K562 (cell line): Measurements from ENCODE around the gene CACNG5. TPM values are rescaled to one million over a fixed set of nuclear protein-coding genes. Genes with fewer than 3 reads are reported as not detected.

Source experiments
- NRF1 ChIP-seq, 2 experiments: fragments of 450-650 bp; IDR thresholded peaks in 1 of 2; conservative IDR thresholded peaks in 1 of 2; 2 replicates each; pipeline ENCODE4 v1.6.1; 2014; ENCODE audit warnings: mild to moderate bottlenecking in 2 of 2
- PCBP2 ChIP-seq: fragments of 200-400 bp; formaldehyde crosslinking; IDR thresholded peaks from 2 replicates; pipeline ENCODE4 v1.6.1; 2018; ENCODE audit warnings: low read length, low read depth, mild to moderate bottlenecking, moderate library complexity; ENCODE audit not compliant: poor library complexity, severe bottlenecking
- STAT5A ChIP-seq: IDR thresholded peaks from 2 replicates; pipeline ENCODE4 v1.6.1; 2012; ENCODE audit warnings: low read length, inconsistent platforms, borderline replicate concordance
- TAF9B ChIP-seq: fragments of 450-650 bp; IDR thresholded peaks from 2 replicates; pipeline ENCODE4 v1.6.1; 2018; ENCODE audit warnings: mild to moderate bottlenecking; ENCODE audit not compliant: partially characterized antibody
- ZC3H8 ChIP-seq: fragments of 450-650 bp; IDR thresholded peaks from 2 replicates; pipeline ENCODE4 v1.6.1; 2017
- ZNF780A ChIP-seq: fragments of 250-450 bp; sonication (Bioruptor Pico); IDR thresholded peaks from 2 replicates; pipeline ENCODE4 v1.5.0; 2021; ENCODE audit warnings: mild to moderate bottlenecking
- polyA plus RNA-seq, 8 experiments: library from polyadenylated mRNA; depleted of rRNA in 4 of 8; stranded (reverse) in 5 of 8; unstranded in 3 of 8; fragments of >200 nt; fragmentation: Nextera tagmentation in 2 of 8; fragmentation: Illumina TruSeq in 1 of 8; extraction: Ambion mirVana in 2 of 8; extraction: Trizol in 1 of 8; gene quantifications; 2 replicates each; pipeline versions ENCODE4 v1.2.1 to v1.2.3, GENCODE V29; 2011 to 2014; ENCODE audit warnings: inconsistent platforms in 1 of 8, missing spikeins in 1 of 8
- total RNA-seq, 7 experiments: library from RNA; depleted of rRNA in 6 of 7; stranded (reverse); fragments of >200 nt in 6 of 7; fragmentation: Illumina TruSeq in 2 of 7; extraction: Trizol in 2 of 7; gene quantifications; 2 replicates each; pipeline versions ENCODE4 v1.2.1 to v1.2.3, GENCODE V29; 2011 to 2021; ENCODE audit warnings: low replicate concordance in 1 of 7
- TF ChIP-seq, protein P1 (sequence below): fragments of 250-450 bp; sonication (Bioruptor Pico); IDR thresholded peaks from 2 replicates; pipeline ENCODE4 v1.4.0; 2020
- TF ChIP-seq, protein P2 (sequence below): fragments of 250-450 bp; sonication (Bioruptor Pico); IDR thresholded peaks from 2 replicates; pipeline ENCODE4 v1.4.0; 2020; ENCODE audit warnings: mild to moderate bottlenecking, moderate library complexity, borderline replicate concordance
- TF ChIP-seq, protein P3 (sequence below): fragments of 200-400 bp; formaldehyde crosslinking; IDR thresholded peaks from 2 replicates; pipeline ENCODE4 v1.6.1; 2017; ENCODE audit warnings: mild to moderate bottlenecking, low read depth, low read length, moderate library complexity
- TF ChIP-seq, protein P4 (sequence below), 2 experiments: fragments of 450-650 bp in 1 of 2; sonication (generic) in 1 of 2; formaldehyde crosslinking; conservative IDR thresholded peaks; 2 replicates each; pipeline versions ENCODE4 v1.4.0 to v1.8.1; 2020 to 2022; ENCODE audit warnings: mild to moderate bottlenecking in 1 of 2, missing genetic modification reagents in 1 of 2

CACNG5 gene
- total and polyA plus RNA-seq, 9 of the 15 experiments (the other 6 are each of a cell fraction or from before 2014, with no cell fraction given), result not detected

DNA sequence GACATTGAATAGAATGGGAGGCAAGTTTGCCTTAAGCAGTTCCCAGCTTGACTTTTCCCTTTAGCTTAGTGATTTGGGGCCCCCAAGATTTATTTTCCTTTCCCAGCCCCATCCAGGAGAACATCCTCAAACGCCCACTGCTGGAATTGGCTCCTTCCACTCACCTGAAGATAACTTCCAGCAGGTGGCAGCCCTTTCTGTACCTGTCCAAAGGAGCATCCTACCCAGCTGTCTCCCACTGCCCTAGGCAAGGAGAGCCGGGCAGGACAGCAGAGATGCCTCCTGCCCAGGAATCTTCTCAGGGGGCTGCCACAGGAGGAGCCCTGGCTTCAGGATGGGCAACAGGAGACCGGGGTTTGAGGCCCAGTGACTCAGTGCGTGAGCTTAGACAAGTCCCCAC, 6.4 kb downstream of the CACNG5 start (continued):
- TF ChIP-seq, protein P1, sequence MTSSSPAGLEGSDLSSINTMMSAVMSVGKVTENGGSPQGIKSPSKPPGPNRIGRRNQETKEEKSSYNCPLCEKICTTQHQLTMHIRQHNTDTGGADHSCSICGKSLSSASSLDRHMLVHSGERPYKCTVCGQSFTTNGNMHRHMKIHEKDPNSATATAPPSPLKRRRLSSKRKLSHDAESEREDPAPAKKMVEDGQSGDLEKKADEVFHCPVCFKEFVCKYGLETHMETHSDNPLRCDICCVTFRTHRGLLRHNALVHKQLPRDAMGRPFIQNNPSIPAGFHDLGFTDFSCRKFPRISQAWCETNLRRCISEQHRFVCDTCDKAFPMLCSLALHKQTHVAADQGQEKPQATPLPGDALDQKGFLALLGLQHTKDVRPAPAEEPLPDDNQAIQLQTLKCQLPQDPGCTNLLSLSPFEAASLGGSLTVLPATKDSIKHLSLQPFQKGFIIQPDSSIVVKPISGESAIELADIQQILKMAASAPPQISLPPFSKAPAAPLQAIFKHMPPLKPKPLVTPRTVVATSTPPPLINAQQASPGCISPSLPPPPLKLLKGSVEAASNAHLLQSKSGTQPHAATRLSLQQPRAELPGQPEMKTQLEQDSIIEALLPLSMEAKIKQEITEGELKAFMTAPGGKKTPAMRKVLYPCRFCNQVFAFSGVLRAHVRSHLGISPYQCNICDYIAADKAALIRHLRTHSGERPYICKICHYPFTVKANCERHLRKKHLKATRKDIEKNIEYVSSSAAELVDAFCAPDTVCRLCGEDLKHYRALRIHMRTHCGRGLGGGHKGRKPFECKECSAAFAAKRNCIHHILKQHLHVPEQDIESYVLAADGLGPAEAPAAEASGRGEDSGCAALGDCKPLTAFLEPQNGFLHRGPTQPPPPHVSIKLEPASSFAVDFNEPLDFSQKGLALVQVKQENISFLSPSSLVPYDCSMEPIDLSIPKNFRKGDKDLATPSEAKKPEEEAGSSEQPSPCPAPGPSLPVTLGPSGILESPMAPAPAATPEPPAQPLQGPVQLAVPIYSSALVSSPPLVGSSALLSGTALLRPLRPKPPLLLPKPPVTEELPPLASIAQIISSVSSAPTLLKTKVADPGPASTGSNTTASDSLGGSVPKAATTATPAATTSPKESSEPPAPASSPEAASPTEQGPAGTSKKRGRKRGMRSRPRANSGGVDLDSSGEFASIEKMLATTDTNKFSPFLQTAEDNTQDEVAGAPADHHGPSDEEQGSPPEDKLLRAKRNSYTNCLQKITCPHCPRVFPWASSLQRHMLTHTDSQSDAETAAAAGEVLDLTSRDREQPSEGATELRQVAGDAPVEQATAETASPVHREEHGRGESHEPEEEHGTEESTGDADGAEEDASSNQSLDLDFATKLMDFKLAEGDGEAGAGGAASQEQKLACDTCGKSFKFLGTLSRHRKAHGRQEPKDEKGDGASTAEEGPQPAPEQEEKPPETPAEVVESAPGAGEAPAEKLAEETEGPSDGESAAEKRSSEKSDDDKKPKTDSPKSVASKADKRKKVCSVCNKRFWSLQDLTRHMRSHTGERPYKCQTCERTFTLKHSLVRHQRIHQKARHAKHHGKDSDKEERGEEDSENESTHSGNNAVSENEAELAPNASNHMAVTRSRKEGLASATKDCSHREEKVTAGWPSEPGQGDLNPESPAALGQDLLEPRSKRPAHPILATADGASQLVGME (CRISPR knock-in tag), result no peak
- no peak for TF ChIP-seq PCBP2
- TF ChIP-seq ZC3H8, result no peak
- TF ChIP-seq, protein P2, sequence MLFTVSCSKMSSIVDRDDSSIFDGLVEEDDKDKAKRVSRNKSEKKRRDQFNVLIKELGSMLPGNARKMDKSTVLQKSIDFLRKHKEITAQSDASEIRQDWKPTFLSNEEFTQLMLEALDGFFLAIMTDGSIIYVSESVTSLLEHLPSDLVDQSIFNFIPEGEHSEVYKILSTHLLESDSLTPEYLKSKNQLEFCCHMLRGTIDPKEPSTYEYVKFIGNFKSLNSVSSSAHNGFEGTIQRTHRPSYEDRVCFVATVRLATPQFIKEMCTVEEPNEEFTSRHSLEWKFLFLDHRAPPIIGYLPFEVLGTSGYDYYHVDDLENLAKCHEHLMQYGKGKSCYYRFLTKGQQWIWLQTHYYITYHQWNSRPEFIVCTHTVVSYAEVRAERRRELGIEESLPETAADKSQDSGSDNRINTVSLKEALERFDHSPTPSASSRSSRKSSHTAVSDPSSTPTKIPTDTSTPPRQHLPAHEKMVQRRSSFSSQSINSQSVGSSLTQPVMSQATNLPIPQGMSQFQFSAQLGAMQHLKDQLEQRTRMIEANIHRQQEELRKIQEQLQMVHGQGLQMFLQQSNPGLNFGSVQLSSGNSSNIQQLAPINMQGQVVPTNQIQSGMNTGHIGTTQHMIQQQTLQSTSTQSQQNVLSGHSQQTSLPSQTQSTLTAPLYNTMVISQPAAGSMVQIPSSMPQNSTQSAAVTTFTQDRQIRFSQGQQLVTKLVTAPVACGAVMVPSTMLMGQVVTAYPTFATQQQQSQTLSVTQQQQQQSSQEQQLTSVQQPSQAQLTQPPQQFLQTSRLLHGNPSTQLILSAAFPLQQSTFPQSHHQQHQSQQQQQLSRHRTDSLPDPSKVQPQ (CRISPR knock-in tag), result no peak
- no peak for TF ChIP-seq NRF1 (conservative IDR thresholded peaks at IDR 0.05 in 1 of 2, IDR thresholded peaks at IDR 0.05 in 1 of 2)
- TF ChIP-seq, protein P3, sequence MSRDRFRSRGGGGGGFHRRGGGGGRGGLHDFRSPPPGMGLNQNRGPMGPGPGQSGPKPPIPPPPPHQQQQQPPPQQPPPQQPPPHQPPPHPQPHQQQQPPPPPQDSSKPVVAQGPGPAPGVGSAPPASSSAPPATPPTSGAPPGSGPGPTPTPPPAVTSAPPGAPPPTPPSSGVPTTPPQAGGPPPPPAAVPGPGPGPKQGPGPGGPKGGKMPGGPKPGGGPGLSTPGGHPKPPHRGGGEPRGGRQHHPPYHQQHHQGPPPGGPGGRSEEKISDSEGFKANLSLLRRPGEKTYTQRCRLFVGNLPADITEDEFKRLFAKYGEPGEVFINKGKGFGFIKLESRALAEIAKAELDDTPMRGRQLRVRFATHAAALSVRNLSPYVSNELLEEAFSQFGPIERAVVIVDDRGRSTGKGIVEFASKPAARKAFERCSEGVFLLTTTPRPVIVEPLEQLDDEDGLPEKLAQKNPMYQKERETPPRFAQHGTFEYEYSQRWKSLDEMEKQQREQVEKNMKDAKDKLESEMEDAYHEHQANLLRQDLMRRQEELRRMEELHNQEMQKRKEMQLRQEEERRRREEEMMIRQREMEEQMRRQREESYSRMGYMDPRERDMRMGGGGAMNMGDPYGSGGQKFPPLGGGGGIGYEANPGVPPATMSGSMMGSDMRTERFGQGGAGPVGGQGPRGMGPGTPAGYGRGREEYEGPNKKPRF, result no peak
- TF ChIP-seq ZNF780A, result no peak
- no peak for TF ChIP-seq STAT5A
- TF ChIP-seq, protein P4, sequence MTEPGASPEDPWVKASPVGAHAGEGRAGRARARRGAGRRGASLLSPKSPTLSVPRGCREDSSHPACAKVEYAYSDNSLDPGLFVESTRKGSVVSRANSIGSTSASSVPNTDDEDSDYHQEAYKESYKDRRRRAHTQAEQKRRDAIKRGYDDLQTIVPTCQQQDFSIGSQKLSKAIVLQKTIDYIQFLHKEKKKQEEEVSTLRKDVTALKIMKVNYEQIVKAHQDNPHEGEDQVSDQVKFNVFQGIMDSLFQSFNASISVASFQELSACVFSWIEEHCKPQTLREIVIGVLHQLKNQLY (CRISPR knock-in tag; conservative IDR thresholded peaks at IDR 0.05), result no peak
- no peak for TF ChIP-seq TAF9B
